HG03097 (cell line): ENCODE results near the gene PTGR2.
"Not testable (repeated sequence)": the region's sequence is repeated elsewhere in the genome, so short reads cannot be mapped to it uniquely, and the experiment has no call there.

Experiments used
- ATAC-seq: cut with Tn5 transposase; IDR thresholded peaks from one replicate; pipeline ENCODE4 v1.9.1; 2021; ENCODE audit not compliant: unreplicated experiment, low FRiP score

The PTGR2 gene

GRCh38 chr14:73829526-73830431, 21.9 kb upstream of the PTGR2 start:
- ATAC-seq, result no peak

GRCh38 chr14:73833034-73833433, 18.6 kb upstream of the PTGR2 start:
- no peak for ATAC-seq

GRCh38 chr14:73833530-73834260, 17.9 kb upstream of the PTGR2 start:
- ATAC-seq, result no peak

GRCh38 chr14:73834261-73834625, 17.4 kb upstream of the PTGR2 start:
- no peak for ATAC-seq

GRCh38 chr14:73838293-73839034, 13.2 kb upstream of the PTGR2 start:
- ATAC-seq, result not testable (repeated sequence)

GRCh38 chr14:73842201-73842600, 9.4 kb upstream of the PTGR2 start:
- no peak for ATAC-seq

GRCh38 chr14:73842851-73843250, 8.8 kb upstream of the PTGR2 start:
- no peak for ATAC-seq

GRCh38 chr14:73843296-73843695, 8.3 kb upstream of the PTGR2 start:
- no peak for ATAC-seq

- ATAC-seq, result no peak
Observed at GRCh38 chr14:73846947-73847346, 4.7 kb upstream of the PTGR2 start.

- ATAC-seq, result no peak
Observed at GRCh38 chr14:73851000-73851399, 631 bp upstream of the PTGR2 start.

- no peak for ATAC-seq
Observed at GRCh38 chr14:73859145-73859544, 7.5 kb downstream of the PTGR2 start.

GRCh38 chr14:73861073-73861472, 9.4 kb downstream of the PTGR2 start:
- ATAC-seq, result no peak

- no peak for ATAC-seq
Observed at GRCh38 chr14:73862480-73862879, 10.8 kb downstream of the PTGR2 start.

GRCh38 chr14:73863209-73863608, 11.6 kb downstream of the PTGR2 start:
- ATAC-seq, result no peak

- ATAC-seq, result no peak
Observed at GRCh38 chr14:73865534-73866113, 14.0 kb downstream of the PTGR2 start.

- ATAC-seq, result not testable (repeated sequence)
Observed at GRCh38 chr14:73869754-73870153, 18.1 kb downstream of the PTGR2 start.

- no peak for ATAC-seq
Observed at GRCh38 chr14:73870525-73871235, 19.0 kb downstream of the PTGR2 start.

- no peak for ATAC-seq
Observed at GRCh38 chr14:73873660-73874059, 22.0 kb downstream of the PTGR2 start.

- no peak for ATAC-seq
Observed at GRCh38 chr14:73877790-73878189, 26.2 kb downstream of the PTGR2 start.

- ATAC-seq, result no peak
Observed at GRCh38 chr14:73878436-73878835, 26.8 kb downstream of the PTGR2 start.
